Activated CD4-positive, CD25-positive, alpha-beta regulatory T cell treated with anti-CD3 and anti-CD28 coated beads, Interleukin-2, amount 50 U/mL, for 72 hours (primary cell): ENCODE results near the gene PTPN6.

Source experiments
- DNase-seq: peaks from one replicate; pipeline ENCODE4 v3.0.0; 2021

Gene PTPN6

GRCh38 chr12:6942331-6942665 lies 8.9 kb upstream of the PTPN6 start:
- no peak for DNase-seq

GRCh38 chr12:6943389-6943721 lies 7.8 kb upstream of the PTPN6 start:
- DNase-seq = peak; percentile 65

GRCh38 chr12:6943722-6944380 lies 7.3 kb upstream of the PTPN6 start, which contains the start of the genes C12orf57 and RNU7-1:
Gene C12orf57 (plus strand): TSS chr12:6944022. CDS start chr12:6944122, 100 bp downstream.
Gene RNU7-1 (plus strand): TSS chr12:6943816.
- DNase-seq = peak; percentile 79

DNA sequence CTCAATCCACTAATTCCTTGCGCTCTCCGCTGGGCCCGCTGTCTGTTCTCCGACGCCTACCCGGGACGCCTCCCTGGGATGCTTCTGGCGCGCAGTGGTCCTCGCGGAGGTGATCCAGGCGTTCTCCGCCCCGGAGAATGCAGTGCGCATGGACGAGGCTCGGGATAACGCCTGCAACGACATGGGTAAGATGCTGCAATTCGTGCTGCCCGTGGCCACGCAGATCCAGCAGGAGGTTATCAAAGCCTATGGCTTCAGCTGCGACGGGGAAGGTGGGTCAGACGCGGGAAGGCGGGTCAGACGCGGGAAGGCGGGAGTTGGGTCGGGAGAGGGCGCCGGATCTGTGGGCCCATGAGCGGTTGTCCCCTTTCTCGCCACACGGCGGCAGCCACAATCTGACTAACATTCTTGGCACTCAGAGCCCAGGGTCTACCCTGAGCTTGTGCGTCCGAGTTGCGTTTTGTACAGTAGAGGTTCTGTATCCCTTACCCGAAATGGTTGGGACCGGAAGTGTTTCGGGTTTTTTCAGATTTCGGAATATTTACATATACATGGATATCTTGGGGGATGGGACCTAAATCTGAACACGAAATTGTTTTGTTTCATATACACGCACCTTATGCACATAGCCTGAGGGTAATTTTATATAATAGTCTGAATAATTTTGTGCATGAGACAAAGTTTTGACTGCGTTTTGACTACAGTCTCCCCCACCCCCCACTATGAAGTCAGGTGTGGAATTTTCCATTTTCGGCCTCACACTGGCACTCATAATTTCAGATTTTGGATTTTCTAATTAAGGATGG lies 6.6 kb upstream of the PTPN6 start:
- DNase-seq = peak; percentile 86

DNA sequence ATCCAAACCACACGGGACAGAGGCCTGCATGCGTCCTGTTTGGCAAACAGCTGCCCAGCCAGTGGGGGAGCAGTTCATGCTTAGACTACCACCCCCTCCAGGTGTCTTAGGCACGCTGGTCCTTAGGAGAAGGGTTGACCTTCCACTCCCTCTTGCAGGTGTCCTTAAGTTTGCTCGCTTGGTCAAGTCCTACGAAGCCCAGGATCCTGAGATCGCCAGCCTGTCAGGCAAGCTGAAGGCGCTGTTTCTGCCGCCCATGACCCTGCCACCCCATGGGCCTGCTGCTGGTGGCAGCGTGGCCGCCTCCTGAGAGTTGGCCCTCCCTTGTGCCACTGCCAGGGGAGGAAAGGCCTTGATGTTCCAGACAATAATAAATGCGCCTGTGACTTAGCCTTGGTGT lies 5.5 kb upstream of the PTPN6 start:
- no peak for DNase-seq

DNA sequence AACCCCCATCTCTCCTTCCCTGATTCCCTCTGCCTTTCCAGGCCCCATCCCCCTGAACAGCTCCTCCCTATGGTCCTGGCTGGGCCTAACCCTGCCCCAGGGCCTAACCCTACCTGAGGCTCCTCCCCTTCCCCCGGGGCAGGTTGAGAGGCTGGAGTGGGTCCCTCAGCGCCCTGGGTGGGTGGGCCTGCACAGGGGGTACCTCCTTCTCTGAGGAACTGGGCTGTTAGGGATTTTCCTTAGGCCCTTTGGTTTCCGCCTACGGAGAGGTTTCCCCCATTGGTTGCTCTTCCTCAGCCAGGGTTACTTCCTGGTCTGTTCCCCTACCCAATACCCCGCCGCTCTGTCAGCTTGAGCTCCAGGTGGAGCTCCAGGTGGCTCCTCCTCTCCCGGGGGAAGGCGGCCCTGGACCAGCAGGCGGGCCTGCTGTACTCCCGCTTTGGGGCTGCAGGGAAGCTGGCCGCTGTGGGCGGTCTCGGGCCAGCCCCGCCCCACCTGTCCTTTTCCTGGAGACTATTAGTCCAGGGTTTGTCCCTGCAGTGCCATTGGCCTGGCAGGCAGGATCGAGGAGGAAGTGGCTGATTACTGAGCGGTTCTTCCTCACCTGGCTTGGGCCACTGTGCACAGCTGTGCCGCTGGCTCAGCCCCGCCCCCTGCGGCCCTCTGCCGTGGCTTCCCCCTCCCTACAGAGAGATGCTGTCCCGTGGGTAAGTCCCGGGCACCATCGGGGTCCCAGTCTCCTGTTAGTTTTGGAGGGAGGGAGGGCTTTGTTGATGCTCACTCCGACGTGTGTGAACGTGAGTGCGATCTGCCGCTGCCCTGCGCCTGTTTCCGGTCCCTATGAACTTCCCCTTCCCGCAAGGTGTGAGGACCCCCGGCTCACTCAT lies 4.9 kb upstream of the PTPN6 start:
- peak; percentile 62 for DNase-seq

DNA sequence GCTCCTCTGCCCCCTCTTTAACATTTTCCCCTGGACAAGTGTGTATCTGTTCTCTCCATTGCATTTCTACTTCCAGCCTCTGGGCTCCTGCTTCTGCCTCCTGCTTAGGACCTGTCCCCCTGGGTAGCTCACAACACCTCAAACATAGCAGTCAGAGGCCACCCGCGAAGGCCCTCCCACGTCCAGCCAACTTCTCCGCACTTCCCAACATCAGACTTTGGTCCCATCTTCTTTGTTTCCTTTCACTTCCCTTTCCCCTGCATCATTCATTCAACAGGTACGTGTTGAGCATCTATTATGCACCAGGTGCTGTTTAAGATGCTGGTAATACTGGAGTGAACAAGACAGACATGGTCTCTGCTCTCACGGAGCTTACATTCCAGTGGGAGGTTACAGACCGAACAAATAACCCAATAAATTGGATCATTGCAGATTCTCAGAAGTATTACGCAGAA lies 4.2 kb upstream of the PTPN6 start:
- no peak for DNase-seq

DNA sequence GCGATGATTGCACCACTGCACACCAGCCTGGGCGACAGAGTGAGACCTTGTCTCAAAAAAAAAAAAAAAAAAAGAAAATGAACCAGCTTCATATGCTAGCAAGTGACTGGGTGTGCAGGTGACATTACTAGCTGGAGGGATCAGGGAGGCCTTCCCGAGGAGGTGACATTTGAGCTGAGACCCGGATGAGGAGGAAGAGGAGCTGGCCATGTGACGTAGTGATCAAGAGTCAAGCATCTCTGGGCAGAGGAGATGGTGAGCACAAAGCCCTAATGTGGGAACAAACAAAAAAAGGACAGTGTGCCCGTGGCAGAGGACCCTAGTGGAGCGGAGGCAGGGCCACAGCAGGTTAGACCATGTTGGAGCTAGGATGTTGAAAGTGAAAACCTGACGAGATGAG lies 3.5 kb upstream of the PTPN6 start:
- DNase-seq = no peak

GRCh38 chr12:6948873-6949594 lies 2.1 kb upstream of the PTPN6 start:
- no peak for DNase-seq

DNA sequence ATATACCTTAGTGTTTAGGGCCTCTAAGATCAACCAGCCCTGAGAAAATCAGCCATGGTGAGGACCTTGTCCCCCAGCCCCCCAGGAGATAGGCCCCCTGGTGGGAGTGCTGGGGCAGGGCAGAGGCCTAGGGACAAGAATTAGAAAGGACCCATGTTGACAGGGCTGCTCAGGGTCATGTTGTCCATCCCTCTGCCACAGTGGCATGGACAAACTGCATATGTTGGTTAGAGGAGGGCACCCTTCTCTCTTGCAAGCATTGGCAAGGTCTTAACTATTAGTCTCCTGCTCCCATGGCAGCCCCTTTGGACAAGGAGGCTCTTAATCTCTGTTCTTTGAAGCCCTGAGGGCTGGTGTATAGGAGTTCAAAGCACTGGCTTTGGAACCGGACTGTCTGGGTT lies 755 bp upstream of the PTPN6 start:
- peak; percentile 43 for DNase-seq

DNA sequence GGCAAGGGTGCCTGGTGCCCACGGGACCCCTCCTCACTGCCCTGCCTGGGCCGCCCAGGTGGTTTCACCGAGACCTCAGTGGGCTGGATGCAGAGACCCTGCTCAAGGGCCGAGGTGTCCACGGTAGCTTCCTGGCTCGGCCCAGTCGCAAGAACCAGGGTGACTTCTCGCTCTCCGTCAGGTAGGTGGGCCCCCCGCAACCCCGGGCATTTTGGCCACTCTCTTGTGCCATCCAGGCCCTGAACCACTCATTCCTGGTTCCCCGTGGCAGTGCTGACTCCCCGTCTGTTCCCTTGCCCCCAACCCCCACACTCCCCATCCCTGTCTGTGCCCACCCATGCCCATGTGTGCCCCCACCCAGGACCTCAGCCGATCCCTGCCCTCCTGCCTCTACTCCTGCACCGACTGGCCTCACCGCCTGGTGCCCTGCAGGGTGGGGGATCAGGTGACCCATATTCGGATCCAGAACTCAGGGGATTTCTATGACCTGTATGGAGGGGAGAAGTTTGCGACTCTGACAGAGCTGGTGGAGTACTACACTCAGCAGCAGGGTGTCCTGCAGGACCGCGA lies 480 bp downstream of the PTPN6 start:
- DNase-seq = no peak

GRCh38 chr12:6952121-6952862 lies 1.1 kb downstream of the PTPN6 start:
- peak; percentile 34 for DNase-seq

GRCh38 chr12:6952863-6953441 lies 1.8 kb downstream of the PTPN6 start:
- DNase-seq = no peak

- DNase-seq = peak; percentile 60
These were observed 2.5 kb downstream of the PTPN6 start for GRCh38 chr12:6953442-6954315.

- DNase-seq = no peak
These were observed 3.4 kb downstream of the PTPN6 start for GRCh38 chr12:6954316-6955107.

- no peak for DNase-seq
These were observed 4.2 kb downstream of the PTPN6 start for GRCh38 chr12:6955108-6956020.

GRCh38 chr12:6956021-6956727 lies 5.0 kb downstream of the PTPN6 start:
- no peak for DNase-seq
